Neural progenitor cell (in vitro differentiated cells): ENCODE measurements around the gene LAMB4.

ENCODE experiments used
- EZH2 ChIP-seq: fragments of 200-600 bp; sonication (generic); IDR thresholded peaks from 2 replicates; pipeline ENCODE4 v1.6.1; 2017; ENCODE audit warnings: antibody characterized with exemption, mild to moderate bottlenecking, moderate library complexity
- TF ChIP-seq, protein P1 (sequence below): fragments of 200-600 bp; sonication (generic); IDR thresholded peaks from 2 replicates; pipeline ENCODE4 v1.5.1; 2017; ENCODE audit warnings: antibody characterized with exemption, mild to moderate bottlenecking

- TF ChIP-seq, protein P1, sequence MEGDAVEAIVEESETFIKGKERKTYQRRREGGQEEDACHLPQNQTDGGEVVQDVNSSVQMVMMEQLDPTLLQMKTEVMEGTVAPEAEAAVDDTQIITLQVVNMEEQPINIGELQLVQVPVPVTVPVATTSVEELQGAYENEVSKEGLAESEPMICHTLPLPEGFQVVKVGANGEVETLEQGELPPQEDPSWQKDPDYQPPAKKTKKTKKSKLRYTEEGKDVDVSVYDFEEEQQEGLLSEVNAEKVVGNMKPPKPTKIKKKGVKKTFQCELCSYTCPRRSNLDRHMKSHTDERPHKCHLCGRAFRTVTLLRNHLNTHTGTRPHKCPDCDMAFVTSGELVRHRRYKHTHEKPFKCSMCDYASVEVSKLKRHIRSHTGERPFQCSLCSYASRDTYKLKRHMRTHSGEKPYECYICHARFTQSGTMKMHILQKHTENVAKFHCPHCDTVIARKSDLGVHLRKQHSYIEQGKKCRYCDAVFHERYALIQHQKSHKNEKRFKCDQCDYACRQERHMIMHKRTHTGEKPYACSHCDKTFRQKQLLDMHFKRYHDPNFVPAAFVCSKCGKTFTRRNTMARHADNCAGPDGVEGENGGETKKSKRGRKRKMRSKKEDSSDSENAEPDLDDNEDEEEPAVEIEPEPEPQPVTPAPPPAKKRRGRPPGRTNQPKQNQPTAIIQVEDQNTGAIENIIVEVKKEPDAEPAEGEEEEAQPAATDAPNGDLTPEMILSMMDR = no peak
- no peak for TF ChIP-seq EZH2
Measured at GRCh38 chr7:108017776-108018151, 112.4 kb downstream of the LAMB4 start.
